Panc1 (cell line): ENCODE measurements around the gene KLK15. TPM values are rescaled to one million over a fixed set of nuclear protein-coding genes. Genes with fewer than 3 reads are reported as not detected.
"Not testable (repeated sequence)": the region's sequence is repeated elsewhere in the genome, so short reads cannot be mapped to it uniquely, and the experiment has no call there.

Experiments used
- ATAC-seq: fragments of 200-7000 bp; cut with Tn5 transposase; 2 replicates; pipeline ENCODE4 v1.9.1; 2020; ENCODE audit warnings: mild to moderate bottlenecking, moderate library complexity
- BruUV-seq: library from RNA; stranded (reverse); fragments of 400-500 nt; replicated peaks from 2 replicates; lab custom pipeline; 2021; lab: Mats Ljungman, UMichigan
- CTCF ChIA-PET: fragments of 300-600 bp; sonication (Branson Sonifier 250); formaldehyde crosslinking; loops from one replicate; lab custom pipeline; 2022; ENCODE audit warnings: antibody characterized with exemption; lab: Charles Lee
- POLR2A ChIA-PET: fragments of 300-600 bp; sonication (Branson Sonifier 250); formaldehyde crosslinking; loops from one replicate; lab custom pipeline; 2022; ENCODE audit warnings: antibody characterized with exemption; lab: Charles Lee
- DNase-seq: peaks from one replicate; pipeline ENCODE4 v3.0.0-alpha.2; 2010; ENCODE audit warnings: low read depth, low spot score
- H3K27ac ChIP-seq: 2 replicates; pipeline ENCODE4 v1.5.1; 2011; ENCODE audit warnings: mild to moderate bottlenecking, low read length, inconsistent platforms
- H3K27me3 ChIP-seq: fragments of 200-500 bp; sonication (Bioruptor generic); 2 replicates; pipeline ENCODE4 v1.6.0; 2014; ENCODE audit warnings: low read length, inconsistent platforms; ENCODE audit not compliant: control insufficient read depth, insufficient read depth
- H3K36me3 ChIP-seq: fragments of 200-500 bp; sonication (Bioruptor generic); 2 replicates; pipeline ENCODE4 v1.5.1; 2014; ENCODE audit warnings: inconsistent platforms, mild to moderate bottlenecking, low read length, moderate library complexity; ENCODE audit not compliant: control insufficient read depth, insufficient read depth
- H3K4me1 ChIP-seq: 2 replicates; pipeline ENCODE4 v1.5.1; 2011; ENCODE audit warnings: inconsistent platforms, mild to moderate bottlenecking, low read length, moderate library complexity; ENCODE audit not compliant: control insufficient read depth, insufficient read depth
- H3K4me3 ChIP-seq, 2 experiments: 2 replicates each; pipeline ENCODE4 v1.5.1; 2011 to 2012; ENCODE audit warnings: low read depth in 2 of 2, low read length in 2 of 2, mild to moderate bottlenecking in 2 of 2, inconsistent platforms in 1 of 2, moderate library complexity in 1 of 2
- H3K9me3 ChIP-seq: fragments of 200-500 bp; sonication (Bioruptor generic); 2 replicates; pipeline ENCODE4 v1.5.1; 2014; ENCODE audit warnings: low read depth, mild to moderate bottlenecking, inconsistent platforms, low read length, moderate library complexity; ENCODE audit not compliant: control insufficient read depth, insufficient read depth
- POLR2AphosphoS5 ChIP-seq: IDR thresholded peaks from 2 replicates; pipeline ENCODE4 v1.6.1; 2012; ENCODE audit warnings: mild to moderate bottlenecking, low read depth, low read length, moderate library complexity
- REST ChIP-seq, 2 experiments: IDR thresholded peaks; 2 replicates each; pipeline ENCODE4 v1.6.1; 2011 to 2012; ENCODE audit warnings: low read depth in 2 of 2, control low read depth in 1 of 2, low read length in 1 of 2, mild to moderate bottlenecking in 1 of 2, moderate library complexity in 1 of 2; ENCODE audit not compliant: insufficient read depth in 1 of 2
- SIN3A ChIP-seq: IDR thresholded peaks from 2 replicates; pipeline ENCODE4 v1.6.1; 2012; ENCODE audit warnings: low read depth, mild to moderate bottlenecking, low read length, moderate library complexity, borderline replicate concordance; ENCODE audit not compliant: insufficient read depth
- TCF7L2 ChIP-seq: IDR thresholded peaks from 2 replicates; pipeline ENCODE4 v1.6.1; 2011; ENCODE audit warnings: mild to moderate bottlenecking, low read depth, low read length, inconsistent platforms
- in situ Hi-C: cut with HindIII; loops from 2 replicates; pipeline ENCODE4 v1.10.0; 2016; ENCODE audit warnings: low sequenced_read_pairs, low pct_unique_long_range_greater_than_20kb
- intact Hi-C: fragments of 100-400 bp; cut with micrococcal nuclease; formaldehyde crosslinking; loops from one replicate; pipeline ENCODE4 v1.10.0; 2022; ENCODE audit not compliant: unreplicated experiment
- total RNA-seq: library from RNA; stranded (reverse); gene quantifications from one replicate; pipeline ENCODE4 v1.2.1, GENCODE V29; 2021; ENCODE audit not compliant: unreplicated experiment
- TF ChIP-seq, protein P1 (sequence below): fragments of 450-650 bp; IDR thresholded peaks from 2 replicates; pipeline ENCODE4 v1.5.1; 2017; ENCODE audit warnings: mild to moderate bottlenecking

The KLK15 gene
- total RNA-seq, 1 experiment from 2014 or later, result not detected

- H3K36me3 ChIP-seq, result no peaks in the 10 kb centered on the region
- H3K27ac ChIP-seq, result no peak overlapping the region
- ChIA-PET CTCF (interaction anchor here (0.6 kb wide), 1 partner anchor 155 kb away, joined by 3 read pairs; the partner anchor contains the start of gene KLK6), POLR2A (no interaction called here)
- no peaks in the 10 kb centered on the region; the same call in 1 of the 2 replicates for H3K27me3 ChIP-seq
- no peak for ATAC-seq
- TF ChIP-seq SIN3A (no peak), POLR2AphosphoS5 (no peak), TCF7L2 (no peak), REST (IDR thresholded peaks at IDR 0.05; ENCODE audit: insufficient read depth in 1 of 2, low read depth in 2 of 2, low read length in 1 of 2) (no peak)
- TF ChIP-seq, protein P1, sequence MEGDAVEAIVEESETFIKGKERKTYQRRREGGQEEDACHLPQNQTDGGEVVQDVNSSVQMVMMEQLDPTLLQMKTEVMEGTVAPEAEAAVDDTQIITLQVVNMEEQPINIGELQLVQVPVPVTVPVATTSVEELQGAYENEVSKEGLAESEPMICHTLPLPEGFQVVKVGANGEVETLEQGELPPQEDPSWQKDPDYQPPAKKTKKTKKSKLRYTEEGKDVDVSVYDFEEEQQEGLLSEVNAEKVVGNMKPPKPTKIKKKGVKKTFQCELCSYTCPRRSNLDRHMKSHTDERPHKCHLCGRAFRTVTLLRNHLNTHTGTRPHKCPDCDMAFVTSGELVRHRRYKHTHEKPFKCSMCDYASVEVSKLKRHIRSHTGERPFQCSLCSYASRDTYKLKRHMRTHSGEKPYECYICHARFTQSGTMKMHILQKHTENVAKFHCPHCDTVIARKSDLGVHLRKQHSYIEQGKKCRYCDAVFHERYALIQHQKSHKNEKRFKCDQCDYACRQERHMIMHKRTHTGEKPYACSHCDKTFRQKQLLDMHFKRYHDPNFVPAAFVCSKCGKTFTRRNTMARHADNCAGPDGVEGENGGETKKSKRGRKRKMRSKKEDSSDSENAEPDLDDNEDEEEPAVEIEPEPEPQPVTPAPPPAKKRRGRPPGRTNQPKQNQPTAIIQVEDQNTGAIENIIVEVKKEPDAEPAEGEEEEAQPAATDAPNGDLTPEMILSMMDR, result no peak
- intact Hi-C loops (no loop called here), in situ Hi-C loops (no loop called here)
- H3K9me3 ChIP-seq, result no peaks in the 10 kb centered on the region
- H3K4me1 ChIP-seq, result no peaks in the 10 kb centered on the region
- H3K4me3 ChIP-seq, result no peak overlapping the region
- DNase-seq, result no peak
- BruUV-seq, result no TSS peak
Observed at GRCh38 chr19:50814883-50815282, 18.5 kb downstream of the KLK15 start.

DNA sequence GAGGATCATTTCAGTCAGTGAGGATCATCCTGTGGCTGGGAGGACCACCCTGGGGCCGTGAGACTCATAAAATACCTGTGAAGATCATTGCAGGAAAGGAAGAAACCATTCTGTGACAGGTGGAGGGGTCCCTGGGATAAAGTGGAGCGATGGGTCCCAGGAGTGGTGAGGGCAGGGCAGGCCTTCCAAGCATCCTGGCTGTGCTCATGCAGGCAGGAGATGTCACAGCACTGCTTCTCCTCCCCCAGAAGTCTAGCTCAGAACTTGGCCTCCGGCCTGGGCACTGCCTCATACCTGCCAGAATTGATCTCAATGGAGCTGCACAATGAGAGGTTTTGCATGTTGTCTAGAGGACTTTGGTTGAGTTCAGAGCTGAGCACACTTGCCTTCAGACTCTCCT, 20.9 kb downstream of the KLK15 start:
- TF ChIP-seq, protein P1, result no peak
- TF ChIP-seq REST (IDR thresholded peaks at IDR 0.05; ENCODE audit: insufficient read depth in 1 of 2, low read depth in 2 of 2, low read length in 1 of 2), result no peak
- no peak for TF ChIP-seq TCF7L2
- no peak for TF ChIP-seq SIN3A
- no peak for TF ChIP-seq POLR2AphosphoS5
- in situ Hi-C loops, result no loop called here
- no peaks in the 10 kb centered on the region for H3K9me3 ChIP-seq
- no peak for DNase-seq
- ATAC-seq, result no peak
- H3K27ac ChIP-seq, result no peak overlapping the region
- no peaks in the 10 kb centered on the region for H3K4me1 ChIP-seq
- ChIA-PET CTCF (no interaction called here), POLR2A (no interaction called here)
- no TSS peak for BruUV-seq
- H3K36me3 ChIP-seq, result no peaks in the 10 kb centered on the region
- intact Hi-C loops, result no loop called here
- H3K4me3 ChIP-seq, result no peak overlapping the region
- H3K27me3 ChIP-seq, result no peaks in the 10 kb centered on the region

GRCh38 chr19:50811622-50812238, 21.6 kb downstream of the KLK15 start:
- H3K36me3 ChIP-seq, H3K9me3 ChIP-seq, H3K4me1 ChIP-seq, ATAC-seq, CTCF ChIA-PET, intact Hi-C loops, H3K27me3 ChIP-seq, H3K27ac ChIP-seq, DNase-seq, H3K4me3 ChIP-seq, BruUV-seq, in situ Hi-C loops, POLR2A ChIA-PET: not testable (repeated sequence)
